NCI-H128 (cell line): Measurements from ENCODE around the gene TBC1D5.
"Not testable (repeated sequence)": the region's sequence is repeated elsewhere in the genome, so short reads cannot be mapped to it uniquely, and the experiment has no call there.

Source experiments
- DNase-seq: peaks from one replicate; lab custom pipeline; 2025; ENCODE audit not compliant: unreplicated experiment; lab: John Stamatoyannopoulos, UW

TBC1D5 gene

DNA sequence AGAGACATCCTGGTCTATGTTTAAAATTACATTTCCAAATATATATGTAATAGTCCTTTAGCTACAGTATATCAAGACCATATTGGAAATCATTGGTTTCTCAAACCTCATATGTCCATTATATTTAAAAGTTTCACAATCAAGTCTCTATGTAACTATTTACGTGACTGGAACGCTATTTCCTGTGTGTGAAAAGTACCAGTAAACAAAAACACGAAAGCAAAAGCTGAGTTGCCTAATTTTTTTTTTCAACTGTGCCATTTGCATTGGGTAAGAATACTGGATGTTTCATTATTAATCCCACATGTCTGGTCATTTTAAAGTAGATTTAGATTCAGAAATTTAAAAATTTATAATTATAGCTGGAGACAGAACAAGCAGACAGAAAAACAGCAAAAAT is 381.4 kb downstream of the TBC1D5 start:
- no peak for DNase-seq

DNA sequence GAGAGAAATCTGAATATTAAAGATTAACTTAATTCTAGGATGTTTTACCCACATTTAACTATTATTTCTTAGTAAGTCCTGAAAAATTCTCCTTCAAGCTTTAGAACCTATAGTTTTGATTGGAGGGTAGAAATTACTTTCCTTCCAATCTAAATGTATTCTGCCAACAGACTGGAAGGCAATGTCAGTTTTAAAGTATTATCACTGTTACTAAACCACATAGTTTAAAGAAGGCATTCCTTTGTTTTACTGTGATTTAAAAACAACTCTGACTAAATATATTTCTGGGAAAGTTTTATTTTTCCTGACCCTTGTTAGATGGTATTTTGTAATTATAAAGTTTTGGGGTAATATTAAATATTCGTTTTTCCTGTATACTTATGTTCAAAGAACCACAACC is 382.5 kb downstream of the TBC1D5 start:
- no peak for DNase-seq

DNA sequence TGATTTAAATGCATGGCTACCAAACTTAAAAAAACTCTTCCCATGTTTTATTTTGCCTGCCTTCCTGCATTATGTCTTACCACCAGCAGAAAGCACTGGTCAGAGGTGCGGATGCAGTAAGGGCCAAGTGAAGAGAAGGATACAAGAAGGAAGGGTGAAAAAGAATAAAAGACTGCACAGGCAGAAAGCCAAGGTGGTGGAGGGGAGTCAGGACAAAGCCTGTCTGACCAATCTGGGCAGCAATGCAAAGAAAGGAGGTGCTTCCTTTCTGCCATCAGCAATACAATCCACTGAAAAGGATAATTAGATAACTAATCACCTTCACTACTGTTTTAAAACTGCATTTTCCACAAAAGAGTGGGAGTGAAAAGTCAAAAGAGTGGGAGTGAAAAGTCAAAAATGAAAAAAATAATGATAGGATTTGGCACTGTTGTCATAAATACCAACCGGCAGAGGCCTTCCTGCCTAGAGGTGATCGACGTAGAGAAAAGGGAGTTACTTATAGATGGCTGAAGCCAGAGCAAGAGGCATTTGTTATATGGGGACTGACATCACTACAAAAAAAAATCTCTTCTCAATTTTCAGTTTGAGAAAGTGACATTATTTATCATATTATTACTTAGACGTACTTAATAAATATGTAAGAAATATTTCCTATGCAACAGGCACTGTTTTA is 385.3 kb downstream of the TBC1D5 start:
- no peak for DNase-seq

DNA sequence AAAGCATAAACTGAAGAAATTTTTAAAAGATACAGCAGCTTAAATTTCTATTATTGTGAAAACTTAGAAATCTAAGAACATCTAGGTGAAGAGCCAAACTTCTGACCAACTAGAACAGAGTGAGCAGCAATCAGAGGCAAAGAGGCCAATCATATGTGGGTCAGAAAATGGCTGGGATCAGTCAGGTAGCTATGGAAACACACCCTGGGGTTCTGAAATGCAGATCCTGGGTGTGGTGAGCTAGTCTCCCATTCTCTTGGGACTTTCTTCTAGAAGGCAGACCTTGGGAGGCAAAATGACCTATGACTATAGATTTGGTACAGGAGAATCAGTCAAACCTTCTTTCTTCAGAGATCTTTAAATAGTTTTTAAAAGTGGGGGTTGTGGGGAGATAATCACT is 385.8 kb downstream of the TBC1D5 start:
- no peak for DNase-seq

DNA sequence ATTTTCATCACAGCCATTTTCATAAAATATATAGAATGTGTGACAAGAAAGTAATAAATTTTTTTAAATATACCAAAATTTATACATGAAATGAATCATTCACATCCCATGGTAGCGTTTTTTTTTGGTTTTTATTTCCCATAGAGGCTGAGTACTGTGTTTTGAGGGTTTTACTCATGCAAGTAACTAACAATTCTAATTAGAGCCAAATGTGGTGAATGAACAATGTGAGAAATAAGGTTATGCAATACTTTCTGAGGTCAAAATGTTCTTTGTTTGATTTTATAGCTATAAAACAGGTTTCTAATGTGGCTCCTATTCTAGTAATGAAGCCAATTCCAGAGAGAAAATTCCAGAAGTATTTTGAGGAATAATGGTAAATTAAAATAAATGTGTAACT is 386.8 kb downstream of the TBC1D5 start:
- no peak for DNase-seq

DNA sequence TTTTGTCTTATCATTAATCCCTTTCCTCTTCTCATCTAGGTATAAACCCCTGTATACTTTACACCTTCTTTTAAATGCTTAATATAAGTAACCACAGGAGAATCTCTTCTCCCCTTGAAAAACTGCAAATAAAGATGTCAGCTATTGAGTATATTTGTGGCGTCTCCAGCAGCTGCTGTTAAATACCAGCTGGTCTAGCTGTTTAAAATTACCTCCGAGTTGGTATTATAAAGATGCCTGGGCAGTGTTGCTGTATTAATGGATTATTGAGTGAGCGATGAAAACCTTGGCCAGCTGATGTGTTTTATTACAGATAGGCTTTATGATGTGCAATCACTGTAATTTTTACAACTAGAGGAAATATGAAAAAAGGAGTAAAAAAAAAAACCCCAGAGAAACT is 388.1 kb downstream of the TBC1D5 start:
- DNase-seq: no peak

DNA sequence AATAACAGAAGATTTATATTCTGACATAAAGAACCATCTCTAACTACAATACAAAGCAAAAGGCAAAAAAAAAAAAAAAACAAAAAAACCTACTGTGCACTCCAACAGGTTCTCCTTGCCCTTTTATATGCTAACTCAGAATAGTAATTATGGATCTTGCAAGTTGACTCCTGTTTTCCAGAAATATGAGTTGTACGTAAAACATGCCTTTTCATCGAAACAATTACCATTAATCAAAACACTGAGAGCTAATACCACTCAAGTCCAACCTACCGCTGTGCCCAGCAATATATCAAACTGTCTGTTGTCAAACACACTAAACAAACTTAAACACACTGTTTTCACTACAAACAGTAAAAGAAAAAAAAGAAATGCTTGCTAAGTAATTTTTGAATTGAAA is 389.8 kb downstream of the TBC1D5 start:
- DNase-seq: no peak

DNA sequence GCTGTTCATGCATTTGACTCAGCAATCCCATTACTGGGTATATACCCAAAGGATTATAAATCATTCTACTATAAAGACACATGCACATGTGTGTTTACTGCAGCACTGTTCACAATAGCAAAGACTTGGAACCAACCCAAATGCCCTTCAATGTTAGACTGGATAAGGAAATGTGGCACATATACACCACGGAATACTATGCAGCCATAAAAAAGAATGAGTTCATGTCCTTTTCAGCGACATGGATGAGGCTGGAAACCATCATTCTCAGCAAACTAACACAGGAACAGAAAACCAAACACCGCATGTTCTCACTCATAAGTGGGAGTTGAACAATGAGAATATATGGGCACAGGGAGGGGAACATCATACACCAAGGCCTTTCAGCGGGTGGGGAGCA is 391.2 kb downstream of the TBC1D5 start:
- DNase-seq: not testable (repeated sequence)

DNA sequence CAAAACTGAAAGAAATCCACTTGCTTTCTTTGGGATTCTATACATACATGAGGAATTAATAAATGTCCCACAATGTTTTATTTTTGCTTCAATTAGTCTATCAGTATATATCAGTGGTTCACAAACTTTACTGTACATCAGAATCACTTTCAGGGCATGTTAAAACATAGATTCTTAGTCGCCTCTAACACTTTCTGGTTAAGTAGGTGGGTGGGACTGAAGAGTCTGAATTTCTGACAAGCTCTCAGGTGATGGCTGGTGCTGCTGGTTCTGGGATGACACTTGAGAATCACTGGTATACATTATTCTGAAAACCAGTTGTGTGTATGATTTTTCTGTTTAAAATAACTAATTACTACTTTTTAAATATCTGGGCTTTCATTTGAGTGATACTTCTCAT is 393.3 kb downstream of the TBC1D5 start:
- no peak for DNase-seq

DNA sequence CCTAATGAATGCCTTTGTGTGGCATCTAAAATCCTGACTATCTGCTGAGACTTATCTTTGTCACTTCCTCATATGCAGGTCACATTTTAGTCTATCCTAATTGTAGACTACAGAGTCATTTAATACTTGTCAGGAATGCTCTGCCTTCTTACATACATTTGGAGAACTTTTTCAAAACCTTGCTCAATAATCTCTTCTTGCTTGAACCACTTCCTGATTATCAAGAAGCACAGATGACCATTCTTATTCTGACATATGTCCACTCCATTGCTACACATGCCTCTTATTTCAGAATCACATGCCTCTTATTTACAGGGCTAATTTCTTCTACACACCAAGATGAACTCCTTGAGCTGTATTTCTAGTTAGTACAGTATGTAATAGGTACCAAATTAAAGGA is 400.3 kb downstream of the TBC1D5 start:
- no peak for DNase-seq

DNA sequence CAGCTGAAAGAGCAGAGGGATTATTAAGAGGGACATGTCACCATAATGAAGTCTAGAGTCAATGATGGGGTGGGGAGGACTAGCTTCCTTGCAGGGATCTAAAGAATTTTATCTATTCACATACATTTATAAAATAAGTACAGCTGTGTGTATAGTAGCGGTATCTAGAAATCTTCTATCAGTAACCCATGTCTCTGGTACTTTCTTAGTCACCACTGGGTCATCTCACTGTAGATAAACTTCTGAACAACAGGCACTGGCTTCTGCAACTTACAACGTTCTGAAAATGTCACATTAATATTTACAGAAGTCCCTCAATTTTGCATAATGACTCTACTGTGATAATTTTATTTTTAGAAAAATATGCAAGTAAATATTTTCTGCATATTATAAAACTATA is 401.7 kb downstream of the TBC1D5 start:
- no peak for DNase-seq

DNA sequence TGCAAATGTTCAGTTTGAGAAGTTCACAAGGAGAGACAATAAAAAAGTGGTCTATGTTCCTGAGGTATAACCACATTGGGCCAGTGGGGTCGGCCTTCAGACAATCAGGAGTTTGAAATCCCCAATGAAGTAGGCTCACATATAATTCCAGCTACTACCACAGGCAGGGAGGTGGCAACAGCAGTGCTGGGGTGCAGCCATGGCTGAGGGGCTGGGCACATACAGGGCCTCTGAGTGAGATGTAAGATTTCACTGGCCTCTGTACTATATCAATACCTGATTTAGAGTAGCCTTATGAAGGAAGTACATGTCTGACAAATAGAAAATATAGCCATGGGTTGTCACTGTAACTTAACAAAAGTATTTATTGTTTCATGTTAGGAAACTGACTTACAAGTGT is 402.2 kb downstream of the TBC1D5 start:
- no peak for DNase-seq

DNA sequence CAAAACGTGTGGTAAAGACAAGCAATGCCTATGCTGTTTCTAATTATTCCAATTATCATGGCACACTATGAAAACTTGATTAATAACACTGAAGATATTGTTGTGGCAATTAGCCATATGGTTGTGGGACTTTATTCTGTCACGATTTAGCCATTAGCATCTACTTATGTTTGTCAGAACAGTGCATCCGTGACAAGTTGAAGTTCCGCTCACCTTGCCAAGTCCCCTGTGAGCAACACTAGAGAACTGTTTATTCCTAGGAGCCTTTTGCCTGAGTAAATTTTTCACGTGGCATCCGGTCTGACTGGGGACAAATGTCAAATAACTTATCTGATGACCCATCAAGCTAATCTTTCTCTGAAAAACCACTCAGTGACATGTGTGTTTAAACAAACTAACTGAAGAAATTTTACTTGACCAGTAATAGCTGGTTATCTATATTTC is 403.3 kb downstream of the TBC1D5 start:
- DNase-seq: no peak

DNA sequence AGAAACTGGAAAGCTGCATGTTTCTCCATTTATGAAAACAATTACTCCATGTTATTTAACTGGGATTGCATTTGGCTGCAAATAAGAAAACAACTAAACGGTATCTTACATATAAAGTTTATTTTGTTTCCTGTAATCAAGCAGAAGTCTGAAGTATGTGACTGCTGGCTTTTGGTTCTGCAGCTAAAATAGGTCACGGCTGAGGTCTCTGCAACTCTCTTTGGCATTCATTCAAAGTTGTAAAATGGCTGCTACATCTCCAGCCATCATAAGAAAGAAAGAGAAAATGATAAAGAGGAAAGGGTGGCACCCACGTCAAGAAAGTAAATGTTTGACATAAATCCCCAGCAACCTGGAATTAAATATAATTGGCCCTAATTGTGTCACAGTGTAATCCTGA is 406.1 kb downstream of the TBC1D5 start:
- no peak for DNase-seq

DNA sequence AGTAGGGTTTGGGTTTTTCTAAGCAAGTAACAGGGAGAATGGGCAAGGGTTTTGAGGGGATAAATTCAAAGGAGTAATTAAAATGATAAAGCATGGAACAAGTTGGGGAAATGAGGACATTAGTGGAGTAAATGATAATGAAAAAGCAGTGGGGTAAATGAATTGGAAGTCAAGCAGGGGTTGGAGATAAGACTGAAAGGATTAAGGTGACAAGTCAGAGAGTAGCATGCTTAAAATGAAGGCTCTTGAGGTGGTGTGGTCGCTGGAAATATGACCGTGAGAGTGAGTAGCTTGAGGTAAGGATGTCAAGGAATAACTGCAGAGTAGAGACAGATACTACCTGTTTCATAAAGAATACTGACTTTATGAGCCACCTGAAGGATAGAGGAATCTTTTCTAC is 408.5 kb downstream of the TBC1D5 start:
- DNase-seq: no peak

DNA sequence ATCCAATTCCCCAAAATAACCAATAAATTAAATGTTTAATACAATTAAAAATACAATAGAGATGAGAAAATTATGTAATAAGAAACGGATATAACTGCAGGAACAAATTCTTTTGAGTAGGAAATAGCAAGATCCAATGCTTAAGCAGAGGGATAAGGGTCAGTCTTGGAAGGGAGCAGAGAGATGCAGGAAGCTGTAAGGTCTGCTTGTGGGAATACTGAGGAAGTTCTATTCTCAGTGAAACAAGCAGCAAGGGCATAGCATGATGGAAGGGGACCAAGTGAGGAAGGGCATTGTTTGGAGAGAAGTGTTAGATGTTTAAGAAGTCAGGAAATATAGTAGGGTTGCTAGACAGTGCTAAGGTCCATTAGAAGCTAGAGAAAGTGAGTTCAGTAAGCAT is 409.0 kb downstream of the TBC1D5 start:
- no peak for DNase-seq

DNA sequence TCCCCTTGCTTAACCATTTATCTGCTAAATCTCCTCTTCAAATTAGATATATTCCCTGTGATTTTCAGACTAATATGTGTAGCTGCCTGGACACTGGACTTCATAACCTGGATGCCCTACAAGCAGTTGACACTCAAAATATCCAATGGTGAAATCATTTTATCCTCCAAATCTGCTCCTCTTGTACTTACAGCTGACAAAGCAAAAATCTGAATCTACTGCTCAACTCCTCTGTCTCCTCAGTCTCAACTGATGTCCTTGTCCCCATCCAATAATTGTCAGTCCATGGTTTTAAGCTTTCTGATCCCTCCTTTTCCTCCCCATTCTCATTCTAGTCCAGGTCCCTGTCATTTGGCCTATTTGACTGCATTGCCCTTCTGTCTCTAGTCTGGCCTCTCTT is 411.8 kb downstream of the TBC1D5 start:
- no peak for DNase-seq

DNA sequence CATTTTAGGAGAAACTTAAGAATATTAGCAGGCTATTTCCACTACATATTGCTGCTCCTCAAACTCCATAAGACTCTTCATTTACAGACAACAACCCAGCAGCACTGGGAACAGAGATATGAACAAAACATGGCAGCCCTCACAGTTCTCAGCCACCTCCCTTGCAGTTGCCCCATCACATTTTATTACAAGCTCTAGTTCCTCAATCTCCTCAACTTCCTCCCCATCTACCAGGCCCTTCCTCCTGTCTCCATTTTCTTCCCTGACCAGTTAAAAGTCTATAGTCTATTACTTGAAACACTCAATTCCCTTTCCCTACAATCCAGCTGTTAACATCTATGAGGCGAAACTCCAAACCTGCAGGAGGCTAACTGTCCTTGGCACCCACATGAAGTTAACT is 412.5 kb downstream of the TBC1D5 start:
- no peak for DNase-seq

DNA sequence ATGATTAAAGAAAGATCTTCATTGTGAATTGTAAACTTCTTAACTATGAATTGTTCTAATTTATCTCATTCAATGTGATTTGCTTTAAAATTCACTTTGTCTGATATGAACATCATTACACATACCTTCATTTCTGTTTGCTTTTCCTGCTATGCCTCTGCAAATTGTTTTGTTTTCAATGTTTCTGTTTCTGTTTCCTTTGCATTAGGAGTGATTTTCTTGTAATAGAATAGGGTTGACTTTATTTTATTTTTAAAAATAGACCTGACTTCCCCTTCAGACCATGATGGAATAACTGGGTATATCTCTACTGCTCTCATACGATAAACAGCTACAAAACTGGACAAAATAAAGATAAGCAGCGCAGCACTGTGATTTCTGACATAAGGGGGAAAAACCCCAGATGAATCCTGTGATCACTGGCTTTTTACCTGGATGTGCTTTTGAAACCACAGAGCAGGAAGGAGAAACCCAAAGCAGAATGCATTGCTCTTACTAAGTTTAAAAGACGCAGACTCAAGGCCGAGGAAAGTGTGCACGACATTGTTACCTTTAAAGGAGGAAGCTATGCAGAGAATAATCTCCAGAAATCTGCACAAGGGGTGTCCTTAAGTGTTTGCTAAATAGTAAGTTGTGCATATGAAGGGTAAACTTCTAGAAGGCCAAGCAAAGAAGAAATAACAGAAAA is 420.2 kb downstream of the TBC1D5 start:
- no peak for DNase-seq

DNA sequence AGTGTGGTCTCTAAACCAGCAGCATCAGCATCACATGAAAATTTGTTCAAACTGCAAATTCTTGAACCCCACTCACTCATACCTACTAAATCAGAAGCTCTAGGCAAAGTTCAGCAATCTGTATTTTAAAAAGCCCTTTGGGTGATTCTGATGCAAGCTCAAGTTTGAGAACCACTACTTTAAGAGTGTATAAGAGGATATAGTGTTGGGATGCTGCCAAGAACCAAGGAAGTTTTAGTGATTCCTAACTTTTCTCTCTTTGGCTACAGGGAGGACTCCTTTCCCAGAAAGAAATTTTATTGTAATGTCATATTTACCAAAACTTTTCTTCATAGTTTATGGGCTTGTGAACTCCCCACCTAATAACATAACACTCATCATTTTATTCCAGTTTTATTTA is 422.2 kb downstream of the TBC1D5 start:
- DNase-seq: no peak

DNA sequence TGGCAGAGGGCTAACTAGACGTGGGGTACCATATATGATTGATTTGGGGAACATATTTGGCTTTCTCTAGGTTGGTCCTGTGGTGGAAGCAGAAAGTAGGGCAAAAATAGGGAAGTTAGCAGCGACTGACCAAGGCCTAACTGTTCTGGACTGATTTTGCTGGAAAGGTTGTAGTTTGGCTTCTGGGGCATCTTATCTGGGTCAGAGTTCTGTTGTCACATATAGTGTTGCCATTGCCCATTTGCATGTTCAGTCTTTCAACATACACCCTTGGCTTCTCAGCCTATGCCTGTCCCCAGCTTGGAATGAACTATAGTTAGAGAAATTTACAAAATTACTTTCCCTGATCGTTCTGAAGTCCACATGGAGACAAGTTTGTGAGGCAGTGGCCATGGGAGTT is 426.5 kb downstream of the TBC1D5 start:
- DNase-seq: no peak

DNA sequence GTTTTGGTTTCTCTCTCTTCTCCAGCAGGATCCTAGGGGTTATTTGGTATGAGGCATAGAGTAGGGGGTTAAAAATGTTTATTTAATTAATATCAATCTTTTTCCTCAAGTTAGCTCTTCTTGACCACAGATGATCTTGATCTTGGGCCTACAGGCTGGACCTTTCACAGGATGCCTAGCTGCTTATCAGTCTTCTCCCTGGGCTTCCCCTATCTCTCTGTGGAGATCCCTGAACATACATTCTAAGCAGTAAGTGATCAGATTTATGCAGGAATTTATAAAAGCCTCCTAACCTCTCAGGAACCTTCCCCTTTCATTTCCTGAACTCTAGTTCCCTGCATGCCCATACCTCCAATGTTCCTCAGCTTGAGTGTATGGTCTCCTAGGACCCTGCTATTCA is 428.3 kb downstream of the TBC1D5 start:
- DNase-seq: no peak

DNA sequence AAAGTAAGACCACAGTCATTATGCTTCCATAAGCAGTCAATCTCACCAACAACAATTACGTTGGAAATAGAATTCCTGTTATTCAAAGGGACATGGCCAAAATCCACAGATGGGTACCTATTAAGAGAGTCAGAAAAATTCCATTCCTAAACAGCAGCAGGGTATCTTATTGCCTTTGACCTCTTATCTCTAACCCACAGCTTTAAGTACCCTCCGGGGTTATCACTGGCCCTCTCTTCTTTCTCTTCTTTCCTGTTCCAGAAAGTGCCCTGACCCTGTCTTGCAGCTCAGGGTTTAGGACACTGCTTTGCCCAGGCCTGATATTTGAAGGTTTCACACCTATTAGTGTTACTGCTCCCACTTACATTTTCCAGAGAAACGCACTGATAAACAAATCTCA is 428.7 kb downstream of the TBC1D5 start:
- no peak for DNase-seq
